ENCODE results near the gene FKBP1C.

The FKBP1C gene

DNA sequence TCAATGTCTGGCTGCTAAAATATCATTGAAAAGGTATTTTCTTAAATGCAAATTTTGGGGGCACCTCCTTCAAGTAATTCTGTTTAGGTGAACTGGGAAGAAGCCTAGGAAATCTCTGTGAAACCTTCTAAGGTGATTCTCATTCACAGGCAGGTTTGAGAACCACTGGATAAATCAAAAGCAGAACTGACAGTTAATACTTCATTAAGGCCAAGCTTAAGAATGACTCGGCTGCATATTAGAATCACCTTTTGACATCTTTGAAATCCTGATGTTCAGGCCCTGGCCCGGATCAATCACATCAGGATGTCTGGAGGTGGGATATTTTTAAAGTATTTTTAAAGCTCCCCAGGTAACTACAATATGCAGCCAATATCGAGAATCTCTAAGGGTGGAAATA lies 50.6 kb downstream of the FKBP1C start:
- Mint-ChIP-seq H3K9me3 (peaks cover 3% of the 10 kb centered on the region), H3K36me3 (ENCODE audit: low read depth) (no peaks in the 10 kb centered on the region), H3K27me3 (ENCODE audit: low read depth, poor library complexity) (peaks cover 4% of the 10 kb centered on the region), H3K27ac (no peak overlapping the region), H3K4me1 (peaks cover 21% of the 10 kb centered on the region), H3K4me3 (no peak overlapping the region)
- TF ChIP-seq, protein P1, sequence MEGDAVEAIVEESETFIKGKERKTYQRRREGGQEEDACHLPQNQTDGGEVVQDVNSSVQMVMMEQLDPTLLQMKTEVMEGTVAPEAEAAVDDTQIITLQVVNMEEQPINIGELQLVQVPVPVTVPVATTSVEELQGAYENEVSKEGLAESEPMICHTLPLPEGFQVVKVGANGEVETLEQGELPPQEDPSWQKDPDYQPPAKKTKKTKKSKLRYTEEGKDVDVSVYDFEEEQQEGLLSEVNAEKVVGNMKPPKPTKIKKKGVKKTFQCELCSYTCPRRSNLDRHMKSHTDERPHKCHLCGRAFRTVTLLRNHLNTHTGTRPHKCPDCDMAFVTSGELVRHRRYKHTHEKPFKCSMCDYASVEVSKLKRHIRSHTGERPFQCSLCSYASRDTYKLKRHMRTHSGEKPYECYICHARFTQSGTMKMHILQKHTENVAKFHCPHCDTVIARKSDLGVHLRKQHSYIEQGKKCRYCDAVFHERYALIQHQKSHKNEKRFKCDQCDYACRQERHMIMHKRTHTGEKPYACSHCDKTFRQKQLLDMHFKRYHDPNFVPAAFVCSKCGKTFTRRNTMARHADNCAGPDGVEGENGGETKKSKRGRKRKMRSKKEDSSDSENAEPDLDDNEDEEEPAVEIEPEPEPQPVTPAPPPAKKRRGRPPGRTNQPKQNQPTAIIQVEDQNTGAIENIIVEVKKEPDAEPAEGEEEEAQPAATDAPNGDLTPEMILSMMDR (IDR thresholded peaks at IDR 0.05): no peak
- DNase-seq: no peak

Measured in nephron progenitor cell (in vitro differentiated cells).